Measurements from ENCODE around the gene GRAMD1C.

DNA sequence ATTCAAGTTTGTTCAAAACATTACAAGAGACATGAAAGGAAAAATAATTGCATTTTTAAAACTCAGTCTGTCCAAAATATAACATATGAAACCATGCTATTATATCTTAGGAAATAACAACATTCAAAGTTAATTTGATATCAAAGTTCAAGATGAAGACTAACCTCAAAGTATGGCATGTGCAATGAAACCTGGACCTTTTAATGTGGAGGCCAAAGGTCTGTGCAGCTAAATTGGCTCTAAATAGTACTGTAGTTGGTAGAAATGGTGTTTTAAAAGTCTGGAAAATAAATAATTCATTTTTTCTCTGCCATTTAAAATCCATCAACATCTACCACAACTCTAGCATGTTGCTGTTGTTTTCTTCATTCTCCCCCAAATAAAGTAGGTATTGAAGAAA lies 8.7 kb downstream of the GRAMD1C start:
- TF ChIP-seq POLR2A (IDR thresholded peaks at IDR 0.05) = no peak
- TF ChIP-seq, protein P1, sequence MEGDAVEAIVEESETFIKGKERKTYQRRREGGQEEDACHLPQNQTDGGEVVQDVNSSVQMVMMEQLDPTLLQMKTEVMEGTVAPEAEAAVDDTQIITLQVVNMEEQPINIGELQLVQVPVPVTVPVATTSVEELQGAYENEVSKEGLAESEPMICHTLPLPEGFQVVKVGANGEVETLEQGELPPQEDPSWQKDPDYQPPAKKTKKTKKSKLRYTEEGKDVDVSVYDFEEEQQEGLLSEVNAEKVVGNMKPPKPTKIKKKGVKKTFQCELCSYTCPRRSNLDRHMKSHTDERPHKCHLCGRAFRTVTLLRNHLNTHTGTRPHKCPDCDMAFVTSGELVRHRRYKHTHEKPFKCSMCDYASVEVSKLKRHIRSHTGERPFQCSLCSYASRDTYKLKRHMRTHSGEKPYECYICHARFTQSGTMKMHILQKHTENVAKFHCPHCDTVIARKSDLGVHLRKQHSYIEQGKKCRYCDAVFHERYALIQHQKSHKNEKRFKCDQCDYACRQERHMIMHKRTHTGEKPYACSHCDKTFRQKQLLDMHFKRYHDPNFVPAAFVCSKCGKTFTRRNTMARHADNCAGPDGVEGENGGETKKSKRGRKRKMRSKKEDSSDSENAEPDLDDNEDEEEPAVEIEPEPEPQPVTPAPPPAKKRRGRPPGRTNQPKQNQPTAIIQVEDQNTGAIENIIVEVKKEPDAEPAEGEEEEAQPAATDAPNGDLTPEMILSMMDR (IDR thresholded peaks at IDR 0.05) = no peak

Measured in lower leg skin (tissue), 3 donors.